ENCODE data around the gene ZFP3. TPM values are rescaled to one million over a fixed set of nuclear protein-coding genes. Genes with fewer than 3 reads are reported as not detected.

Gene ZFP3
- total RNA-seq, 1 experiment from 2014 or later = 0.11 TPM

DNA sequence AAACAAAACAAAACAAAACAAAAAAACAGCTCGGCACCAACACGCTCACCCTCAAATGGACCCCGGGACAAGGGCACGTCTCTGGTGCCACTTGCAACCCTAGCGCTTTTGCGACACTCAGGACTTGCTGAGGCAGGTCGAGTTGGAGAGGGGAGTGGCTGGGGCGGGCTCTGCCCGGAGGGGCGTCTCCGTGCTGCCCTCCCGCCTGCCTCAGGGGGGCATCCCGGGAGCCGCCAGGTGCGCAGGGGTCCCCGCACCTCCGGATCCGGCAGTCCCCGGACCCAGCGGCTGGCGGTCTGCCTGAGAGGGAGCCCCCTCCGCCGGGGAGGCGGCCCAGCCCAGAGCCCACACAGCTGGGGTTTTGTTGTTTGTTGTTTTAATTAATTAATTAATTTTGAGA is 43.0 kb upstream of the ZFP3 start, which contains the start of gene SLC52A1:
SLC52A1 (minus strand) TSS at position 112 of the 400 bp plus-strand sequence. CDS start 820 bp downstream, outside the sequence.
- no peaks in the 10 kb centered on the region for H3K4me1 ChIP-seq (ENCODE audit: insufficient read depth, low read length)
- no peaks in the 10 kb centered on the region for H3K79me1 ChIP-seq (ENCODE audit: insufficient read depth, low read depth, low read length, poor library complexity, severe bottlenecking)
- H2BK5ac ChIP-seq (ENCODE audit: insufficient read length, low read length) = no peak within 1 kb of the TSS
- H3K56ac ChIP-seq (ENCODE audit: insufficient read length, low read depth, low read length) = no peak within 1 kb of the TSS
- H3K18ac ChIP-seq (ENCODE audit: insufficient read length, low read depth, low read length) = no peak within 1 kb of the TSS
- no peak within 1 kb of the TSS for H2BK12ac ChIP-seq (ENCODE audit: insufficient read length, low read depth, low read length)
- no peaks in the 10 kb centered on the region; the same call in 1 of the 2 replicates for H3K27me3 ChIP-seq (ENCODE audit: insufficient read depth, low read length)
- H3K4ac ChIP-seq (ENCODE audit: low read depth, low read length) = no peak within 1 kb of the TSS
- H4K5ac ChIP-seq (ENCODE audit: insufficient read length, low read depth, low read length) = no peak within 1 kb of the TSS
- no peaks in the 10 kb centered on the region for H3K36me3 Mint-ChIP-seq (ENCODE audit: insufficient read depth in 1 of 3, low read depth in 3 of 3)
- no peak within 1 kb of the TSS for H4K91ac ChIP-seq (ENCODE audit: insufficient read length, low read depth, low read length)
- peaks cover 0 to 3% of the 10 kb centered on the region in 2 experiments; a peak in 1 of 4 replicates for H3K4me1 Mint-ChIP-seq
- no peaks in the 10 kb centered on the region for H3K79me2 ChIP-seq (ENCODE audit: insufficient read depth, low read length)
- WGBS (ENCODE audit: extremely low coverage, insufficient read length, low lambda C conversion rate) = no CpG with 5 or more reads among the region's 24 CpGs
- H4K8ac ChIP-seq (replicated peaks; ENCODE audit: insufficient read length, low read depth, low read length) = no peak within 1 kb of the TSS
- no peaks in the 10 kb centered on the region for H3K23me2 ChIP-seq (ENCODE audit: insufficient read length, low read depth, low read length, poor library complexity, severe bottlenecking)
- no peak within 1 kb of the TSS for H3K9ac ChIP-seq (ENCODE audit: extremely low read depth, insufficient read length, low read length)
- H3K14ac ChIP-seq (ENCODE audit: insufficient read depth, low read length) = no peak within 1 kb of the TSS
- no peak within 1 kb of the TSS for H2BK20ac ChIP-seq (ENCODE audit: low read depth, low read length, poor library complexity, severe bottlenecking)
- no peaks in the 10 kb centered on the region for H3K9me3 Mint-ChIP-seq
- H2AK5ac ChIP-seq (ENCODE audit: insufficient read length, low read length) = no peak within 1 kb of the TSS
- no peak within 1 kb of the TSS for H2BK15ac ChIP-seq (ENCODE audit: low read depth, low read length)
- H3K9me3 ChIP-seq (ENCODE audit: control insufficient read depth, low read depth, low read length) = no peaks in the 10 kb centered on the region
- no peak within 1 kb of the TSS; a peak in 1 of 7 replicates for H3K27ac Mint-ChIP-seq
- H3K27me3 Mint-ChIP-seq (ENCODE audit: low read depth) = peaks cover 46% of the 10 kb centered on the region
- no peaks in the 10 kb centered on the region for H4K20me1 ChIP-seq (ENCODE audit: control insufficient read depth, insufficient read depth, insufficient read length)
- TF ChIP-seq, protein P1, sequence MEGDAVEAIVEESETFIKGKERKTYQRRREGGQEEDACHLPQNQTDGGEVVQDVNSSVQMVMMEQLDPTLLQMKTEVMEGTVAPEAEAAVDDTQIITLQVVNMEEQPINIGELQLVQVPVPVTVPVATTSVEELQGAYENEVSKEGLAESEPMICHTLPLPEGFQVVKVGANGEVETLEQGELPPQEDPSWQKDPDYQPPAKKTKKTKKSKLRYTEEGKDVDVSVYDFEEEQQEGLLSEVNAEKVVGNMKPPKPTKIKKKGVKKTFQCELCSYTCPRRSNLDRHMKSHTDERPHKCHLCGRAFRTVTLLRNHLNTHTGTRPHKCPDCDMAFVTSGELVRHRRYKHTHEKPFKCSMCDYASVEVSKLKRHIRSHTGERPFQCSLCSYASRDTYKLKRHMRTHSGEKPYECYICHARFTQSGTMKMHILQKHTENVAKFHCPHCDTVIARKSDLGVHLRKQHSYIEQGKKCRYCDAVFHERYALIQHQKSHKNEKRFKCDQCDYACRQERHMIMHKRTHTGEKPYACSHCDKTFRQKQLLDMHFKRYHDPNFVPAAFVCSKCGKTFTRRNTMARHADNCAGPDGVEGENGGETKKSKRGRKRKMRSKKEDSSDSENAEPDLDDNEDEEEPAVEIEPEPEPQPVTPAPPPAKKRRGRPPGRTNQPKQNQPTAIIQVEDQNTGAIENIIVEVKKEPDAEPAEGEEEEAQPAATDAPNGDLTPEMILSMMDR (conservative IDR thresholded peaks at IDR 0.05) = no peak
- DNase-seq = peak; percentile 78
- H3T11ph ChIP-seq (ENCODE audit: low read length) = no peak within 1 kb of the TSS
- no peak within 1 kb of the TSS for H2BK120ac ChIP-seq (ENCODE audit: low read depth, low read length, poor library complexity, severe bottlenecking)
- H3K4me2 ChIP-seq (ENCODE audit: insufficient read depth, insufficient read length, low read length) = peak within 1 kb of the TSS; percentile 9
- peak within 1 kb of the TSS in 1 of 2 experiments; percentile 60; a peak in 1 of 5 replicates for H3K4me3 Mint-ChIP-seq
- no peak within 1 kb of the TSS for H3K27ac ChIP-seq (ENCODE audit: insufficient read length, low read depth, low read length)
- no peak within 1 kb of the TSS for H2AFZ ChIP-seq (ENCODE audit: low read length)
- no peak within 1 kb of the TSS for H3K23ac ChIP-seq (ENCODE audit: insufficient read length, low read depth, low read length)

All from H9 (cell line).